NCI-H2227 (cell line): ENCODE data around the gene HDAC2.
"Not testable (repeated sequence)": the region's sequence is repeated elsewhere in the genome, so short reads cannot be mapped to it uniquely, and the experiment has no call there.

Experiments used
- DNase-seq: peaks from one replicate; lab custom pipeline; 2025; ENCODE audit not compliant: unreplicated experiment; lab: John Stamatoyannopoulos, UW

The HDAC2 gene

DNA sequence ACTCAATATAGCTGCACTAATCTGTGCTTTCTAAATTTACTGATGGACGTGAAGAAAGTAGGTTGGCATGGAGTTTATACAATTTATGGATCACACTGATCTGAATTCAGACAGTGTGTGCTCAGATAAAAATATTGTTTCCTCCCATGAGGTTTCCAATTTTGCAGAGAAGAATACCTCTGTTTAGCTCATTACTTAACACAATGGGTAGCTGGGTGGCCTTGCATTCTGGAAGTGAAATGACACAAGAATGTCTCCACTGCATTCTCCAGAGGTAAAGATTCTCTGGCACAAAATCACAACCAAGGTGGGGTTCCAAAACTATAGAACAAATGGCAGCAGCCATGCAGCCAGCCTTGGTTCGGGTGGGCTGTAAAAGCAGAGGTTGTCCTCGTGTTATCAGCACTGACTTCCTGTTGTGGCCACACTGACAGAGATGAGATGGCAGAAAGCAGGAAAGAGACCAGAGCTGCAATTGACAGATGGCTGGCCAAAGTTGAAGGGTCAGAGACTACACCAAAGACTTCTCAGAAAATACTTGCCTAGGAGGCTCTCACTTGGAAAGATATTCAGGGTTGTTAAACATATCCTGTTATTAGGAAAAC lies 50.2 kb downstream of the HDAC2 start:
- DNase-seq: no peak

DNA sequence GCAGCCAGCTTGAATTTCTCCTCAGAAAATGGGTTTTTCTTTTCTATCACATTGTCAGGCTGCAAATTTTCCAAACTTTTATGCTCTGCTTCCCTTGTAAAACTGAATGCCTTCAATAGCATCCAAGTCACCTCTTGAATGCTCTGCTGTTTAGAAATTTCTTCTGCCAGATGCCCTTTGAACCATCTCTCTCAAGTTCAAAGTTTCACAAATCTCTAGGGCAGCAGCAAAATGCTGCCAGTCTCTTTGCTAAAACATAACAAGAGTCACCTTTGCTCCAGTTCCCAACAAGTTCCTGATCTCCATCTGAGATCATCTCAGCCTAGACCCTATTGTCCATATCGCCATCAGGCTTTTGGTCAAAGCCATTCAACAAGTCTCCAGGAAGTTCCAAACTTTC lies 60.7 kb downstream of the HDAC2 start:
- not testable (repeated sequence) for DNase-seq

DNA sequence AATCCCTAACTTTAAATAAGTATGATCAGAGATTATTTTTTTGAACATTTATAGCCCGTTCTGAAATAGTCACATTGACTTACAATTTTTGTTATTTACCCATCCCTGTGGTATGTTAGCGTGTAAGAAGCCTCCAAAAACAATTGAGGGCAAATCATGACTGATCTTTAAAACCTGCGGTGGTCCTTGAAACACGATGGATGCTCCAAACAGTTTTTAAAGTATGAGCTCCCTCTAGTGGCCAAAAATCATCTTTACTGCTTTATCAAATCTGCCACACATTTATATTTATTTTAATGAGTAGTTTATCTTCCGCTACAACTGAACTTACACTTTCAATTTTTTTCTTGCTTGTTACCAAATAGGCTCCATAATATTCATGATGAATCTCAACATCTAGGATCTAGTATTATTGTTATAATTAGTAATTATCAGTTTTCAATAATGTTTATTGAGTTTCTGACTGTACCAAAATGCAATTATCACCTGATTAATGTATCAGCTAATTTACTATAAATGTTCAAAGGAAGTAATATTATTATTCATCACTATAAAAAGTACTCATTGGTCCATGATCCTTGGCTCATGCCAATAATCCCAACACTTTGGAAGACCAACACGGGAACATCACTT lies 61.6 kb downstream of the HDAC2 start:
- peak; percentile 77 for DNase-seq

- DNase-seq: no peak
Observed at GRCh38 chr6:113908801-113909200, 62.1 kb downstream of the HDAC2 start.

DNA sequence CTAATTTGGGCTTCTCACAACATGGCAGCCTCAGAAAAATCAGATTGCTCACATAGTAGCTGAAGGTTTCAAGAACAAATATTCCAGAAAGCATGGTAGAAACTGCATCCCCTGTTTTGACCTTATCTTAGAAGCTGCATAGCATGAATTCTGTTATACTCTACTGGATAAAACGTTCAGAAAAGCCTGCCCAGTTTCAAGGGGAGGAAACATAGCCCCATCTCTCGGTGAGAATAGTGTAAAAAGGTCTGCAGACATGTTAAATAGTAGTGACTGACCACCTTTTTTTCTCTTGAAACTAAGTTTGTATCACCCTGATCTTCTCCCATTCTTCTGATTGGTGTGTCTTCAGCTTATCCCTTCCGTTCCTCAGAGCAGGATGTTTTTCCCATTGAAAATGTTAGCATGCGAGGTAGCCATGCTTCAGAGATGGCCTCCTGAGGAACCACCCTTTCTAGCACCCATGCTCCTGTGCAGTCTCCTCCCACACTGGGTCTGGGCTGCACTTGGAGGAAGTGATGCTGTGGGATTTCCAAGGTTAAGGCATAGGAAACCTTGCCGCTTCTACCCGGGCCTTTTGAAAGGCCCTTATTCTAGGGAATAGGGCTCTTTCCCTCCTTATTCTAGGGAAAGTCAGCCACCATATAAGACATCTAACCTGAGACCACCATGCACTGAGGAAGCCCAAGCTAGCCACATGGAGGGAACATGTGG lies 63.7 kb downstream of the HDAC2 start:
- no peak for DNase-seq

DNA sequence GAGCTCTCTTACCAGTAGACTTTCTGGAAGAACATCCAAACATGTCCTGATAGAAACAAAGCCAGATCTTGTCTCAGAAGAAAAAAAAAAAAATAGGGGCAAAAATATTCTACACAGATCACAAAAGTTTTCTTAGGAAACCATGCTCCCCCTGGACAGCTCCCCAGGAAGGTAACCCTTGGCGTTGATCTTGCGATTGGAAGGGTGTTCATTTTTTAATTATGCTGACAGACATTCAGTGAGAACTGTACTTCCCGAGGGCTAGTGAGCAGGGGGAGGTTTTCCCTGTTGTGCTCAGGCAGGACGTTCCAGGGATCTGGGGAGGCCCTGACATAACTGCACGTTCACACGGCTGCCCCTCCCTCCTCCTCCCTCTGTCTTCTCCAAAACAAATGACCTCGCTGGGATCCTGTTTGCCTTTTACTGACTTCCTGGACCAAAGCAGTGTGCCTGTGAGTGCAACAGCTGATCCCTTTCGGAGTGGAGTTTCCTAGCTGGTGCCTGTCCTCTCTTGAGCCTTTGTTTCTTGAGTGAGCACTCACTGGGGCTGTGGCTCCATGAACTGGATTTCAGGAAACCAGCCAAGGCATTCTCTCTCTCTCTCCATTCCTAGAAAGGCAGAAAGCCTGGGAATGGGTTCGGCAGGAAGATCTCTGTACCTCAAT lies 67.2 kb downstream of the HDAC2 start:
- no peak for DNase-seq

- DNase-seq: no peak
Observed at GRCh38 chr6:113901482-113901881, 69.5 kb downstream of the HDAC2 start.

GRCh38 chr6:113894712-113895674 lies 76.0 kb downstream of the HDAC2 start:
- no peak for DNase-seq

DNA sequence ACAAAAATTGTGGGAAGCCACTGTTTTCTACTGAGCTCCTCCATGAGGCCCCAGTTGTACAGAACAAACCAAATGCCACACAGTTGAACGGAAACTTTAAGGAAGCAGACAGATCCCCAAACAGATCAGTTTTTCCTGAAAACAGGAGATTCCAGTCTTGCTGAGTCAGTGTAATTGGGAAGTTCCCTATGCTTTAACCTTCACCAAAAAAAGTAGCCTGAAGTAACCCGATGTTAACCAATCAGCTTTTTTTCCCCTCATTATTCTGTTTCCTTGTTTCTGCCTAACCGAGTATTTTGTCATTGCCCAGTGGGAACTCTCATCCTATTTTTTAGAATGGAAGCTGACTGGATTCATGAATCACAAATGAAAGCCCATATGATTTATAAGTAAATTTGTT lies 77.1 kb downstream of the HDAC2 start:
- no peak for DNase-seq

DNA sequence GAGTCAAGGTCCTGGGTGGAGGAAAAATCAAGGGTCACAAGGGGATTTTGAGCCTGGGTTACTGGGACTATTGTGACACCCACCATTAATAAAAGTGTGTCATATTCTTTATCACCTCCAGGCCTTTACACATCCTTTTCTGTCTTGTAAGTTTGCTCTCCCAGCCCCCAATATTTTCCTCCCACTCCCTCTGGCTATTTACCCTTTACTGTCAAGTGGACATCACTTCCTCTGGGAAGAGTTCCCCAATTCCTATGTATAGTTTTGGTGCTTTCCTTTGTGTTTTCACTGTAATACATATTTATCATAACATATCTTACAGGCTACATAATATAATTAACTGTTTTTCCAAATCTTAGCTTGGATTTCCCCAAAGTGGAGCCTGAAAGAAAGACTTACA lies 77.5 kb downstream of the HDAC2 start:
- DNase-seq: no peak

GRCh38 chr6:113888956-113889630 lies 81.9 kb downstream of the HDAC2 start:
- DNase-seq: no peak

DNA sequence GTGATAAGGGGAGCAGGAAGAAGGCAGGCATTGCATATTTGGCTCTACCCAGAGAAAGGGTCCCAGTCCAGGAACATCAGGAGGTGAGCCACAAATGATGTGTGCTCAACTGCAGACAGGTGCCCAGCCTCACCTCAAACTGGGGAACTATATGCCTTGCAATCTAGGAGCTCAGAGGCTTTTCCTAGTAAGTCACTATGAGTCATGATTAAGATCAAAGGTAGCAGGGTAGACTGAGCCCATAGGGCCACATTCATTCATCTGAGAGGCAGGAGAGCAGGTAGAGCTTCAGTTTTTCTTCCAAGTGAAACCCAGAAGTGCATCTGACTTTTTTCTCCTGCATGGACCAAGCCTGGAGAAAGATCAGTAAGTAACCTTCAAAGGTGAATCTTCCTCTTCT lies 82.5 kb downstream of the HDAC2 start:
- no peak for DNase-seq

GRCh38 chr6:113886512-113886911 lies 84.4 kb downstream of the HDAC2 start:
- no peak for DNase-seq

- no peak for DNase-seq
Observed at GRCh38 chr6:113884011-113884410, 86.9 kb downstream of the HDAC2 start.
